Muscle of leg (tissue), 9 donors: Measurements from ENCODE around the gene RELL1. TPM values are rescaled to one million over a fixed set of nuclear protein-coding genes. Genes with fewer than 3 reads are reported as not detected.

Source experiments
- polyA plus RNA-seq, 8 donors: library from polyadenylated mRNA; unstranded; fragments of 120-200 nt; gene quantifications; one replicate each; pipeline versions ENCODE4 v1.2.1 to v1.2.3, GENCODE V29; 2013; ENCODE audit warnings: inconsistent platforms in 1 of 8, low replicate concordance in 1 of 8; ENCODE audit not compliant: insufficient read length in 8 of 8, insufficient read depth in 1 of 8
- total RNA-seq: library from RNA; stranded (reverse); fragments of 120-200 nt; gene quantifications from one replicate; pipeline ENCODE4 v1.2.4, GENCODE V29; 2013

The RELL1 gene
- total and polyA plus RNA-seq, 9 donors: 9.7 to 44.7 (median 13.9) TPM

Other genes with a start within 250 kb of the RELL1 start
- 10.3 TPM for gene PGM2, start 140.3 kb upstream of the RELL1 start, total RNA-seq
- 10 to 100 TPM in 7 of 8 donors, 1 to 10 TPM in 1; 8.5 to 16.6 (median 11.3) TPM for gene PGM2, start 140.3 kb upstream of the RELL1 start, polyA plus RNA-seq
- gene TBC1D1, start 204.7 kb upstream of the RELL1 start, total RNA-seq: 42.8 TPM
- gene TBC1D1, start 204.7 kb upstream of the RELL1 start, polyA plus RNA-seq: 10 to 100 TPM; 38.0 to 85.3 (median 56.6) TPM